Measurements from ENCODE around the gene ASTL. TPM values are rescaled to one million over a fixed set of nuclear protein-coding genes. Genes with fewer than 3 reads are reported as not detected.

The ASTL gene
- total RNA-seq, 4 donors from 2014 or later = 0.87 to 1.7 TPM; not detected in 2

DNA sequence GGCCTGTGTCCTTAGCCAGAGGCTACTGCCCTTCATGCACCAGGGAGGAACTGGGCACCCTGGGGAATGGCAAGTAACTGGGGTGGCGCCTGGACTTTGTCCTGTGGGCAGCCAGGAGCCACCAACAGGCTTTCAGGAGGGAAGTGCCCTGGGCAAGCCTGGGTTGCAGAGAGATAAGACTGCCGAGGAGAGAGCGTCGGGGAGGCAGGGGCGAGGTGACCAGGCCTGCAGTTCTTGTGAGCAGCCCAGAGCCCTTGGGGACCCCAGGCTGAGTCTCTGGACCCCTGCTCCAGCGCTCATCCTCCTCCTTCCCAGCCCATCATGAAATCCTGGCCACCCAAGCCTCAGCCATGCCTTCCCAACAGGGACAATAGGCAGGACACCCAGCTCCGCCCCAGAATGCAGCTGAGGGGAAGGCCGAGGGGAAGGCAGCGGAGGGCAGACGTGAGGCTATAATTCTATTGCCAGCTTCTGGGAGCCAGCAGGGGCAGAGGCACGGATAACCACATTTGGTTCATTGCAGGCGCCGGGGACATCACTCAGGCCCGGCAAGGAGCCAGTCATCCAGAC is 47.1 kb downstream of the ASTL start:
- no peak overlapping the region for H3K27ac ChIP-seq
- H3K36me3 ChIP-seq = no peaks in the 10 kb centered on the region
- DNase-seq (ENCODE audit: low spot score in 2 of 2) = peak in 1 of 2 donors; percentile 63
- no peak for TF ChIP-seq POLR2AphosphoS5 (IDR thresholded peaks at IDR 0.05)
- H3K9me3 ChIP-seq = no peaks in the 10 kb centered on the region
- WGBS = 72% methylated on average over 9 of the region's 14 CpGs
- H3K4me3 ChIP-seq = no peak overlapping the region
- H3K27me3 ChIP-seq = peaks cover 4% of the 10 kb centered on the region
- peaks cover 14% of the 10 kb centered on the region for H3K4me1 ChIP-seq

- Histone ChIP-seq H3K9me3 (no peaks in the 10 kb centered on the region), H3K4me1 (peaks cover 14% of the 10 kb centered on the region), H3K4me3 (no peak overlapping the region), H3K27me3 (peaks cover 4% of the 10 kb centered on the region), H3K36me3 (no peaks in the 10 kb centered on the region), H3K27ac (no peak overlapping the region)
- 90% methylated on average over 12 of the region's 12 CpGs for WGBS
- no peak for TF ChIP-seq CTCF (IDR thresholded peaks at IDR 0.05)
- no peak for TF ChIP-seq EP300 (IDR thresholded peaks at IDR 0.05)
- TF ChIP-seq POLR2A (IDR thresholded peaks at IDR 0.05) = no peak
- TF ChIP-seq POLR2AphosphoS5 (IDR thresholded peaks at IDR 0.05) = no peak
- no peak for DNase-seq (ENCODE audit: low spot score in 2 of 2)
Observed at GRCh38 chr2:96090196-96090926, 47.9 kb downstream of the ASTL start.

DNA sequence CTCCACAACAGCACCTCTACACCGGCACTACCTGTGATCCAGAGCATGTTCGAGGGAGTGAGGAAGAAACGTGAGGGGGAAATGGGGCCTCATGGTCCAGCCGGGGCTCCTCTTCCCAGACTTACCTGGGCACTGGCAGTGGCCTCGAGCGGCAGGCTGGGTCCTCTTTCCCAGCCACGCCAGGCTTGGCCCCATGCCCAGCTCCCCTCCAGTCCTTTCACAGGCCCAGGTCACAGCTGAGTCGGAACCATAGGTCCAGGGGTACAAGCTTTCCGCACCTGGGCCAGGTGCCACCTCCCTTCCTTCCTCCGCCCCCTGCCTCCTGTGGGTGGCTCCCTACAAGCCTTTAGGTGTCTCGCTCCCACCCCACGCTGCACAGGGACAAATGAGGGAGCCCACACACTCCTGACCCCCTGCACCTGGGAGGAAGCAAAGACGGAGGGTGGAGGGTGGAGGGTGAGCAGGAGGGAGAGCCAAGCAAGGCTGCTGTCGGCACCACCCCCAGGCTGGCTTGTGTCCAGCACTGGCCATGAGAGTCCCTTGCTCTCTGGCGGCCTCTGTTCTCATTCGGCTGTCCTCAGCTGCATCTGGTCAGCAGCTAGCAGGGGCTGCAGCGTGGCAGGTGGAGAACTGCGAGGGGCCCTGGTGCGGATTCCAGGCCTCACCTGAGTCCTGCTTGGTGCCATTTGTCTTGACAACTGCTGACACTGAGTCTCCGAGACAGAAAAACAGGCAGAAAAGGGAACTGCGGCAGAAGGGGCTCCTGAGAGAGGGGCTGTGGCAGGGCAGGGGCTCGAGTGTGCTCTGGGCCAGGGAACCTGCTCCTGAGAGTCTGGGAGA is 48.7 kb downstream of the ASTL start:
- peaks cover 4% of the 10 kb centered on the region for H3K27me3 ChIP-seq
- peaks cover 14% of the 10 kb centered on the region for H3K4me1 ChIP-seq
- TF ChIP-seq EP300 (IDR thresholded peaks at IDR 0.05) (no peak), CTCF (IDR thresholded peaks at IDR 0.05) (no peak), POLR2A (IDR thresholded peaks at IDR 0.05) (no peak), POLR2AphosphoS5 (IDR thresholded peaks at IDR 0.05) (no peak)
- WGBS = 84% methylated on average over 16 of the region's 22 CpGs
- no peaks in the 10 kb centered on the region for H3K9me3 ChIP-seq
- H3K36me3 ChIP-seq = no peaks in the 10 kb centered on the region
- H3K27ac ChIP-seq = no peak overlapping the region
- no peak overlapping the region for H3K4me3 ChIP-seq
- peak; percentile 64 to 67 for DNase-seq (ENCODE audit: low spot score in 2 of 2)

DNA sequence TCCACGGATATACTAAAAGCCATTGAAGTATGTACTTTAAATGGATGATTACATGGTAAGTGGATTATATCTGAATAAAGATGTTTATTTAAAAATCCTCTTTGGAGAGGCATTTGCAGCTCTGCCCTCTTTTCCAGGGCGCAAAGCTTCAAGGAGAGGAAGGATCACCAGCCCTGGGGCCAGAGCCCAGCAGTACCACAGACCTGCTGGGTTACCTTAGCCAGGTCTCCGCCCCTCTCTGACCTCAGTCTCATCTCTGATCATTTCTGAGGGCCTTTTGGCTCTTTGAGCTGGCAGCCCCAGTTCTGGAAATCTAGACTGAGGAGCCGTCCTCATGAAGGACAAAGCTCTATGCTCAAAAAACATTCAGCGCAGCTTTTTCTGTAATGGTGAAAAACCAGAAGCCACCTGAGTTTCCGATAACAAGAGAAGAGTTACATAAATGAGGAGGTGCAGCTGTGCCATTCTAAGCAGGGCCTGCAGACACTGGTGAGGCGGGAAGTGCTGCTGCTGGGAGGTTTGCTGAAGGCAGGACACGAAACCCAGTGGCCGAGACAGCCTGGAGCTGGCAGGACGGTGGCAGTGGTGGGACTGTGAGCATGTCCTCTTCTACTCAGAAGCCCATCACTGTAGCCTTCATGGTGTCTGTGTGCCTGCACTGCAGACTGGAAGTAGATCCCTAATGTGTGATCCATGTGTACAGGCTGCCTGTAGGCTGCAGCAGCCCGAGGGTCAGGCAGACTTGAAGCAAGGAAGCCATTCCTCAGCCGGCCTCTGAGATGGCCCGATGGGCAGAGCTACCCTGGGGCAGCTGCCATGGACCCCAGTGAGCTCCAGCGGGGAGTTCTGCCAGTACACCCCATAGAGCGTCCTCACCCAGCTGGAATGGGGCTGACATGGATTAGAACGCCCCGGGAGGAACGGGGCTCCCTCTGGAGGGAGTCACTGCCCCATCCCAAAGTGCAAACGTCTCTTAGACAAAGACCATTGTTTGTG is 49.7 kb downstream of the ASTL start:
- Histone ChIP-seq H3K9me3 (no peaks in the 10 kb centered on the region), H3K27me3 (peaks cover 4% of the 10 kb centered on the region), H3K4me1 (peaks cover 14% of the 10 kb centered on the region), H3K4me3 (no peak overlapping the region), H3K36me3 (no peaks in the 10 kb centered on the region), H3K27ac (no peak overlapping the region)
- no peak for TF ChIP-seq POLR2A (IDR thresholded peaks at IDR 0.05)
- TF ChIP-seq CTCF (IDR thresholded peaks at IDR 0.05) = no peak
- no peak for TF ChIP-seq POLR2AphosphoS5 (IDR thresholded peaks at IDR 0.05)
- no peak for TF ChIP-seq EP300 (IDR thresholded peaks at IDR 0.05)
- peak in 1 of 2 donors; percentile 73 for DNase-seq (ENCODE audit: low spot score in 2 of 2)
- WGBS = 83% methylated on average over 8 of the region's 19 CpGs

- Histone ChIP-seq H3K9me3 (no peaks in the 10 kb centered on the region), H3K4me3 (no peak overlapping the region), H3K36me3 (no peaks in the 10 kb centered on the region), H3K27ac (no peak overlapping the region), H3K27me3 (peaks cover 4% of the 10 kb centered on the region), H3K4me1 (peaks cover 13% of the 10 kb centered on the region)
- no peak for TF ChIP-seq EP300 (IDR thresholded peaks at IDR 0.05)
- TF ChIP-seq POLR2A (IDR thresholded peaks at IDR 0.05) = no peak
- no peak for TF ChIP-seq CTCF (IDR thresholded peaks at IDR 0.05)
- no peak for TF ChIP-seq POLR2AphosphoS5 (IDR thresholded peaks at IDR 0.05)
- DNase-seq (ENCODE audit: low spot score in 2 of 2) = no peak
- WGBS = 66% methylated on average over 2 of the region's 2 CpGs
Observed at GRCh38 chr2:96087130-96087529, 51.2 kb downstream of the ASTL start.
